CD14-positive monocyte (primary cell): Measurements from ENCODE around the gene ZNF500. TPM values are rescaled to one million over a fixed set of nuclear protein-coding genes. Genes with fewer than 3 reads are reported as not detected.
A peak's percentile ranks its signal among the peaks of the same experiment; 100 is the strongest.

Experiments
- DNase-seq, 3 donors: peaks; one replicate each; pipeline ENCODE4 v3.0.0-alpha.2; 2011 to 2022
- H2AFZ ChIP-seq: 2 replicates; pipeline ENCODE4 v1.6.0; 2012; ENCODE audit warnings: mild to moderate bottlenecking, low read depth, low read length, inconsistent platforms; ENCODE audit not compliant: insufficient read depth, poor library complexity, severe bottlenecking
- H3K27ac ChIP-seq, 2 donors: 1 replicate in 1 of 2; 2 replicates in 1 of 2; pipeline ENCODE4 v1.5.1; 2012 to 2013; ENCODE audit warnings: low read length in 2 of 2, control low read depth in 1 of 2, inconsistent platforms in 1 of 2, low read depth in 1 of 2, mild to moderate bottlenecking in 1 of 2
- H3K27me3 ChIP-seq, 2 donors: one replicate each; pipeline versions ENCODE4 v1.6.0 to v1.6.1; 2011 to 2013; ENCODE audit warnings: low read length in 2 of 2; ENCODE audit not compliant: control insufficient read depth in 2 of 2, insufficient read depth in 2 of 2
- H3K36me3 ChIP-seq, 2 donors: replicated peaks in 1 of 2; 1 replicate in 1 of 2; 2 replicates in 1 of 2; pipeline versions ENCODE4 v1.5.1 to v1.6.1; 2012 to 2013; ENCODE audit warnings: low read length in 2 of 2, control low read depth in 1 of 2, inconsistent platforms in 1 of 2, mild to moderate bottlenecking in 1 of 2; ENCODE audit not compliant: insufficient read depth in 2 of 2, control insufficient read depth in 1 of 2
- H3K4me1 ChIP-seq, 2 donors: 1 replicate in 1 of 2; 2 replicates in 1 of 2; pipeline versions ENCODE4 v1.5.1 to v1.6.1; 2012 to 2013; ENCODE audit warnings: low read length in 2 of 2, control low read depth in 1 of 2, inconsistent platforms in 1 of 2, mild to moderate bottlenecking in 1 of 2, moderate library complexity in 1 of 2; ENCODE audit not compliant: insufficient read depth in 2 of 2, control insufficient read depth in 1 of 2
- H3K4me2 ChIP-seq: replicated peaks from 2 replicates; pipeline ENCODE3; 2012; ENCODE audit warnings: low read length, moderate library complexity, mild to moderate bottlenecking; ENCODE audit not compliant: poor library complexity, severe bottlenecking; ENCODE audit errors: extremely low read depth
- H3K4me3 ChIP-seq, 3 experiments: fragments of 200-600 bp in 1 of 3; sonication (generic) in 1 of 3; replicated peaks in 1 of 3; 1 replicate in 2 of 3; 2 replicates in 1 of 3; pipeline ENCODE4 v1.5.1; 2011 to 2013; ENCODE audit warnings: low read length in 3 of 3, mild to moderate bottlenecking in 3 of 3, control low read depth in 2 of 3, low read depth in 2 of 3, inconsistent platforms in 1 of 3, moderate library complexity in 1 of 3
- H3K79me2 ChIP-seq: 2 replicates; pipeline ENCODE4 v1.6.0; 2012; ENCODE audit warnings: mild to moderate bottlenecking, control low read depth, inconsistent platforms, low read length, moderate library complexity; ENCODE audit not compliant: insufficient read depth
- H3K9ac ChIP-seq: 2 replicates; pipeline ENCODE4 v1.6.0; 2017; ENCODE audit warnings: low read length, mild to moderate bottlenecking; ENCODE audit not compliant: insufficient read depth, poor library complexity, severe bottlenecking
- H3K9me3 ChIP-seq, 2 donors: replicated peaks in 1 of 2; 1 replicate in 1 of 2; 2 replicates in 1 of 2; pipeline versions ENCODE4 v1.5.1 to v1.6.1; 2012 to 2013; ENCODE audit warnings: low read length in 2 of 2, control low read depth in 1 of 2; ENCODE audit not compliant: control insufficient read depth in 1 of 2, insufficient read depth in 1 of 2
- H4K20me1 ChIP-seq: 2 replicates; pipeline ENCODE4 v1.6.0; 2012; ENCODE audit warnings: mild to moderate bottlenecking, low read length, control low read depth, moderate library complexity; ENCODE audit not compliant: insufficient read depth
- H3K27ac Mint-ChIP-seq, 7 donors: one replicate each; pipeline ENCODE4 v1.8.0; 2020; ENCODE audit warnings: mild to moderate bottlenecking in 7 of 7, mixed read lengths in 7 of 7, moderate library complexity in 6 of 7, inconsistent platforms in 2 of 7
- H3K27me3 Mint-ChIP-seq, 3 donors: one replicate each; pipeline ENCODE4 v1.8.0; 2021 to 2022; ENCODE audit warnings: low read depth in 3 of 3, mild to moderate bottlenecking in 3 of 3, mixed read lengths in 3 of 3, moderate library complexity in 3 of 3, inconsistent platforms in 1 of 3
- H3K36me3 Mint-ChIP-seq, 2 donors: one replicate each; pipeline ENCODE4 v1.8.0; 2020; ENCODE audit warnings: mixed read lengths in 2 of 2, inconsistent platforms in 1 of 2, mild to moderate bottlenecking in 1 of 2
- H3K4me1 Mint-ChIP-seq: one replicate; pipeline ENCODE4 v1.8.0; 2020; ENCODE audit warnings: mild to moderate bottlenecking, mixed read lengths
- H3K4me3 Mint-ChIP-seq, 2 donors: one replicate each; pipeline ENCODE4 v1.8.0; 2020; ENCODE audit warnings: mild to moderate bottlenecking in 2 of 2, mixed read lengths in 2 of 2, moderate library complexity in 1 of 2
- H3K9me3 Mint-ChIP-seq, 7 donors: one replicate each; pipeline ENCODE4 v1.8.0; 2020 to 2022; ENCODE audit warnings: mixed read lengths in 7 of 7, mild to moderate bottlenecking in 6 of 7, moderate library complexity in 6 of 7, inconsistent platforms in 2 of 7
- WGBS: methylation state at CpG from one replicate; pipeline ENCODE4 v1.1.5; 2013; ENCODE audit warnings: missing lambda C conversion rate; ENCODE audit not compliant: insufficient coverage; 5-methylcytosine and 5-hydroxymethylcytosine counted together
- intact Hi-C, 2 donors: fragments of 100-400 bp; cut with micrococcal nuclease; formaldehyde crosslinking; loops; one replicate each; pipeline versions ENCODE4 v1.15.0 to v1.15.1; 2023
- polyA plus RNA-seq, 3 donors: library from polyadenylated mRNA; depleted of rRNA in 1 of 3; unstranded in 2 of 3; stranded (reverse) in 1 of 3; fragments of 300-500 nt in 2 of 3; fragments of >200 nt in 1 of 3; fragmentation: Illumina TruSeq in 2 of 3; gene quantifications; 1 replicate in 2 of 3; 2 replicates in 1 of 3; pipeline ENCODE4 v1.2.3, GENCODE V29; 2012 to 2021
- TF ChIP-seq, protein P1 (sequence below): fragments of 200-600 bp; IDR thresholded peaks from one replicate; pipeline ENCODE4 v1.8.0; 2022; ENCODE audit warnings: antibody characterized with exemption, mild to moderate bottlenecking

ZNF500 gene
- polyA plus RNA-seq, 3 donors: 2.4 to 5.6 (median 5.2) TPM

DNA sequence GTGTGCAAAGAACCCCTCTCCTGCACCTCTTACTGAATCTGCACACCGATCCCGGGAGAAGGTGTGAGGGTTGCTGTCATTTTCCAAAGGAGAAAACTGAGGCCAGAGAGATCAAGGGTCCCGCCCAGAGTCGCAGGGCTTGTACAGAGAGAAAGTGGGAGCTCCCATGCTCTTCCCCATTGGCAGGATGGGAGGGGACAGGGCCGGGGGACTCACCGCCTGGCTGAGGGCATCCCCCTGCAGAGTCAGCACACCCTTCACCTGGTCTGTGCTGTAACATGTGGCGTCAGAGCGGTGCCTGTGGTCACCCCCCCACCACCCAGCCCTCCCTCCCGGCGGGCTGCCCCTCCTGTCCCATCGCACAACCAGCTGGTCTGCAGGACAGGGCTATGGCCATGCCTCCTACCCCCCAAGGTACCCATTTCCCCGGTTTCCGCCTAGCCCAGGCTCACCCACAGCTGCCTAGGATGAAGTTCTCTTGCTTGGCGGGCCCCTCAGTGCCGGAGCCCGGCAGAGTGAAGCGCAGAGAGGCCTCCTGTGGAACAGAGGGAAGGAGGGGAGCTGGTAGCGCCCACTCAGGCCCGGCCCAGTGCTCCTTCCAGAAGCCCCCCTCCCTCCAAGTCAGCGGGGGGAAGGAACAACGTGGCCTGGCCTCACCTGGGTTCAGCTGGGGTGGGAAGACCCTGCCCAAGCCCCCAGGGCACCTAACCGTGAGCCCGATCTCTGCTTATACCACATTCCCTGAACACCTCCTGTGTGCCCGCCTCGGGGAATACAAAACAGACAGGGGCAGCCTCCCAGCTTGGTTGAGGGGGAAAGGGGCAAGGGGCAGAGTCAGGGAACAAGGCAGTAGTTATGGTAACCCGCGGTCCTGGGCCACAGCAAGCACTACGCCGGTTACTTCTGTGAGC lies 34.3 kb upstream of the ZNF500 start:
- Histone ChIP-seq H3K36me3 (peaks cover 49 to 52% of the 10 kb centered on the region in 2 donors), H3K9ac (peak overlapping the region; percentile 71), H3K4me3 (peak overlapping the region; percentile 72 to 92 (median 75)), H3K9me3 (no peaks in the 10 kb centered on the region), H3K27ac (peak overlapping the region; percentile 48 to 76), H3K79me2 (peaks cover 31% of the 10 kb centered on the region), H2AFZ (peak overlapping the region; percentile 86), H4K20me1 (no peaks in the 10 kb centered on the region), H3K4me2 (peak overlapping the region; percentile 98), H3K4me1 (peaks cover 40 to 48% of the 10 kb centered on the region in 2 donors), H3K27me3 (no peaks in the 10 kb centered on the region)
- TF ChIP-seq, protein P1, sequence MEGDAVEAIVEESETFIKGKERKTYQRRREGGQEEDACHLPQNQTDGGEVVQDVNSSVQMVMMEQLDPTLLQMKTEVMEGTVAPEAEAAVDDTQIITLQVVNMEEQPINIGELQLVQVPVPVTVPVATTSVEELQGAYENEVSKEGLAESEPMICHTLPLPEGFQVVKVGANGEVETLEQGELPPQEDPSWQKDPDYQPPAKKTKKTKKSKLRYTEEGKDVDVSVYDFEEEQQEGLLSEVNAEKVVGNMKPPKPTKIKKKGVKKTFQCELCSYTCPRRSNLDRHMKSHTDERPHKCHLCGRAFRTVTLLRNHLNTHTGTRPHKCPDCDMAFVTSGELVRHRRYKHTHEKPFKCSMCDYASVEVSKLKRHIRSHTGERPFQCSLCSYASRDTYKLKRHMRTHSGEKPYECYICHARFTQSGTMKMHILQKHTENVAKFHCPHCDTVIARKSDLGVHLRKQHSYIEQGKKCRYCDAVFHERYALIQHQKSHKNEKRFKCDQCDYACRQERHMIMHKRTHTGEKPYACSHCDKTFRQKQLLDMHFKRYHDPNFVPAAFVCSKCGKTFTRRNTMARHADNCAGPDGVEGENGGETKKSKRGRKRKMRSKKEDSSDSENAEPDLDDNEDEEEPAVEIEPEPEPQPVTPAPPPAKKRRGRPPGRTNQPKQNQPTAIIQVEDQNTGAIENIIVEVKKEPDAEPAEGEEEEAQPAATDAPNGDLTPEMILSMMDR: no peak
- peak overlapping the region; percentile 89 to 95 for H3K4me3 Mint-ChIP-seq
- peak overlapping the region; percentile 75 to 93 (median 82) for H3K27ac Mint-ChIP-seq
- no peak for DNase-seq
- H3K27me3 Mint-ChIP-seq: peaks cover 0 to 2% (median 0%) of the 10 kb centered on the region in 3 donors
- H3K9me3 Mint-ChIP-seq: peaks cover 0 to 1% (median 0%) of the 10 kb centered on the region in 7 donors
- WGBS: 38% methylated on average over 11 of the region's 29 CpGs
- intact Hi-C loops: loop anchor here (2.0 to 5.0 kb wide), 4 partner anchors 33 to 69 kb away; partner anchors contain the start of genes ANKS3 (in 2 of the 2), DNAAF8 (in 2 of the 2), GLYR1 (in 1 of the 2) and UBN1 (in 1 of the 2)
- peaks cover 31 to 61% of the 10 kb centered on the region in 2 donors for H3K36me3 Mint-ChIP-seq
- H3K4me1 Mint-ChIP-seq: peaks cover 42% of the 10 kb centered on the region

DNA sequence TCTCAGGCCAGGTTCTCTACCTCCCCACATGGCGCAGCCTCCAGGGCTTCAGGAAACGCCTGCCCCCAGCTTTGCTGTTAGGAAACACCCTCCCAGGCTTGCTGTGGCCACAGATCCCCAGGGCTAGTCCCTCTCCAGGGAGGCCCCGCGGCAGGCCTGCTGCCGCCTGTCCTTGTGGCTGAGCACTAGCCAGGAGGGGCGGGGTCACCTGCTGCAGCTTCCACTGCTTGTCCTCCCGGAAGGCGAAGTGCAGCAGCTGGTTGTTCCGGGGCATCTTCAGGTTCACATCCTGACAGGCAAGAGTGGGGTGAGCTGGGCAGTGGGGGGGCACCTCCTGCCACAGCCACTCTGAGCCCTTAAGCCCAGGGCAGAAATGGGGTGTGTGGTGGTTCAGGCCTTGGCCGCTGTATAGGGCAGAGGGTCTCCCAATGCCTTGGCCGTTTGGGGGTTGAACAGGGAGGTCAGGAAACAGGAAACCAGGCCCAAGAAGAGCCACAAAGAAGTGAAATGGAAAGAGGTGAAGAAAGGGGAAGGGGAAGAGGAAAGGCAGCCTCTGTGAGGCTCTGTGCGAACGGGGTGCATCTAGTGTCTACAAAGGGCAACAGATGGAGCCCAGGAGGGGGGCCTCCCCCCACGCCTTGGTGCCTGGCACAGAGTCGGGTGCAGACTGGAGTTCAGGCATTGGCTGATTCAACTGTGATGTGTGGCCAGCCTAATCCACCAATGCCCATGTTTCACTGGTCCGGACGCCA lies 33.5 kb upstream of the ZNF500 start:
- H3K9me3 ChIP-seq: no peaks in the 10 kb centered on the region
- H2AFZ ChIP-seq: peak overlapping the region; percentile 80
- H4K20me1 ChIP-seq: no peaks in the 10 kb centered on the region
- peaks cover 52 to 55% of the 10 kb centered on the region in 2 donors for H3K36me3 ChIP-seq
- H3K4me1 Mint-ChIP-seq: peaks cover 42% of the 10 kb centered on the region
- peak overlapping the region; percentile 72 to 92 (median 75) for H3K4me3 ChIP-seq
- peak; percentile 25 to 37 (median 35) for DNase-seq
- H3K9ac ChIP-seq: peak overlapping the region; percentile 71
- H3K4me2 ChIP-seq: peak overlapping the region; percentile 98
- intact Hi-C loops: loop anchor here (2.0 to 5.0 kb wide), 4 partner anchors 32 to 68 kb away; partner anchors contain the start of genes ANKS3 (in 2 of the 2), DNAAF8 (in 2 of the 2), GLYR1 (in 1 of the 2) and UBN1 (in 1 of the 2)
- H3K4me1 ChIP-seq: peaks cover 40 to 48% of the 10 kb centered on the region in 2 donors
- H3K36me3 Mint-ChIP-seq: peaks cover 31 to 61% of the 10 kb centered on the region in 2 donors
- H3K27ac ChIP-seq: peak overlapping the region; percentile 48 to 76
- H3K27me3 Mint-ChIP-seq: peaks cover 0 to under 1% (median 0%) of the 10 kb centered on the region in 3 donors
- H3K27ac Mint-ChIP-seq: peak overlapping the region; percentile 80 to 93 (median 88)
- H3K27me3 ChIP-seq: no peaks in the 10 kb centered on the region
- TF ChIP-seq, protein P1: no peak
- under 1% methylated on average over 13 of the region's 17 CpGs for WGBS
- H3K4me3 Mint-ChIP-seq: peak overlapping the region; percentile 89 to 95
- peaks cover 0 to 1% (median 0%) of the 10 kb centered on the region in 7 donors for H3K9me3 Mint-ChIP-seq
- peaks cover 31% of the 10 kb centered on the region for H3K79me2 ChIP-seq
